ENCODE results near the gene ZEB2. TPM values are rescaled to one million over a fixed set of nuclear protein-coding genes. Genes with fewer than 3 reads are reported as not detected.

ZEB2 gene
- total RNA-seq, 2 donors from 2014 or later: 4.1 to 6.1 TPM

GRCh38 chr2:144358979-144359541 lies 160.9 kb downstream of the ZEB2 start:
- ATAC-seq: peak; percentile 23 to 63
- no peaks in the 10 kb centered on the region for H3K36me3 Mint-ChIP-seq
- DNase-seq (ENCODE audit: low spot score in 2 of 2): no peak
- no peaks in the 10 kb centered on the region for H3K9me3 Mint-ChIP-seq
- peak overlapping the region in 1 of 2 donors; percentile 42 for H3K27ac Mint-ChIP-seq

- peak overlapping the region; percentile 42 to 52 for H3K27ac Mint-ChIP-seq
- peak; percentile 2 to 9 for ATAC-seq
- no peak for DNase-seq (ENCODE audit: low spot score in 2 of 2)
- H3K36me3 Mint-ChIP-seq: no peaks in the 10 kb centered on the region
- H3K9me3 Mint-ChIP-seq: no peaks in the 10 kb centered on the region
Measured at GRCh38 chr2:144358374-144358964, 161.4 kb downstream of the ZEB2 start.

GRCh38 chr2:144357623-144358373 lies 162.1 kb downstream of the ZEB2 start:
- DNase-seq (ENCODE audit: low spot score in 2 of 2) (peak in 1 of 2 donors; percentile 7), ATAC-seq (peak; percentile 88 to 92)
- Mint-ChIP-seq H3K36me3 (no peaks in the 10 kb centered on the region), H3K9me3 (no peaks in the 10 kb centered on the region), H3K27ac (peak overlapping the region; percentile 42 to 52)

- DNase-seq (ENCODE audit: low spot score in 2 of 2) (no peak), ATAC-seq (no peak)
- H3K27ac Mint-ChIP-seq: no peak overlapping the region
- H3K9me3 Mint-ChIP-seq: no peaks in the 10 kb centered on the region
- H3K36me3 Mint-ChIP-seq: no peaks in the 10 kb centered on the region
Measured at GRCh38 chr2:144356402-144356801, 163.5 kb downstream of the ZEB2 start.

- DNase-seq (ENCODE audit: low spot score in 2 of 2) (no peak), ATAC-seq (no peak)
- Mint-ChIP-seq H3K36me3 (no peaks in the 10 kb centered on the region), H3K9me3 (no peaks in the 10 kb centered on the region), H3K27ac (no peak overlapping the region)
Measured at GRCh38 chr2:144354953-144355352, 165.0 kb downstream of the ZEB2 start.

GRCh38 chr2:144351687-144352086 lies 168.2 kb downstream of the ZEB2 start:
- ATAC-seq: no peak
- H3K9me3 Mint-ChIP-seq: no peaks in the 10 kb centered on the region
- no peak for DNase-seq (ENCODE audit: low spot score in 2 of 2)
- no peak overlapping the region for H3K27ac Mint-ChIP-seq
- no peaks in the 10 kb centered on the region for H3K36me3 Mint-ChIP-seq

GRCh38 chr2:144350151-144350802 lies 169.6 kb downstream of the ZEB2 start:
- Mint-ChIP-seq H3K27ac (peak overlapping the region; percentile 11 to 68), H3K9me3 (no peaks in the 10 kb centered on the region), H3K36me3 (no peaks in the 10 kb centered on the region)
- ATAC-seq (peak in 1 of 2 donors; percentile 61), DNase-seq (ENCODE audit: low spot score in 2 of 2) (no peak)

- H3K9me3 Mint-ChIP-seq: no peaks in the 10 kb centered on the region
- no peak for DNase-seq (ENCODE audit: low spot score in 2 of 2)
- no peak overlapping the region for H3K27ac Mint-ChIP-seq
- no peak for ATAC-seq
- no peaks in the 10 kb centered on the region for H3K36me3 Mint-ChIP-seq
Measured at GRCh38 chr2:144349674-144350073, 170.2 kb downstream of the ZEB2 start.

GRCh38 chr2:144348846-144349245 lies 171.1 kb downstream of the ZEB2 start:
- DNase-seq (ENCODE audit: low spot score in 2 of 2) (no peak), ATAC-seq (no peak)
- no peaks in the 10 kb centered on the region for H3K9me3 Mint-ChIP-seq
- H3K27ac Mint-ChIP-seq: no peak overlapping the region
- H3K36me3 Mint-ChIP-seq: no peaks in the 10 kb centered on the region

- no peak for ATAC-seq
- no peaks in the 10 kb centered on the region for H3K9me3 Mint-ChIP-seq
- H3K27ac Mint-ChIP-seq: no peak overlapping the region
- no peak for DNase-seq (ENCODE audit: low spot score in 2 of 2)
- H3K36me3 Mint-ChIP-seq: no peaks in the 10 kb centered on the region
Measured at GRCh38 chr2:144346229-144346628, 173.7 kb downstream of the ZEB2 start.

- Mint-ChIP-seq H3K36me3 (no peaks in the 10 kb centered on the region), H3K27ac (no peak overlapping the region), H3K9me3 (peaks cover 0 to 5% of the 10 kb centered on the region in 2 donors)
- no peak for DNase-seq (ENCODE audit: low spot score in 2 of 2)
- ATAC-seq: peak; percentile 28 to 65
Measured at GRCh38 chr2:144343145-144343544, 176.8 kb downstream of the ZEB2 start.

GRCh38 chr2:144341538-144341937 lies 178.4 kb downstream of the ZEB2 start:
- H3K27ac Mint-ChIP-seq: no peak overlapping the region
- DNase-seq (ENCODE audit: low spot score in 2 of 2) (no peak), ATAC-seq (peak; percentile 85 to 94)
- peaks cover 0 to 11% of the 10 kb centered on the region in 2 donors for H3K9me3 Mint-ChIP-seq
- no peaks in the 10 kb centered on the region for H3K36me3 Mint-ChIP-seq

GRCh38 chr2:144339048-144339447 lies 180.9 kb downstream of the ZEB2 start:
- Mint-ChIP-seq H3K27ac (no peak overlapping the region), H3K9me3 (peaks cover 0 to 14% of the 10 kb centered on the region in 2 donors), H3K36me3 (no peaks in the 10 kb centered on the region)
- DNase-seq (ENCODE audit: low spot score in 2 of 2) (no peak), ATAC-seq (no peak)

- H3K27ac Mint-ChIP-seq: no peak overlapping the region
- peaks cover 8 to 15% of the 10 kb centered on the region in 2 donors for H3K36me3 Mint-ChIP-seq
- no peak for DNase-seq (ENCODE audit: low spot score in 2 of 2)
- peaks cover 0 to 14% of the 10 kb centered on the region in 2 donors for H3K9me3 Mint-ChIP-seq
- no peak for ATAC-seq
Measured at GRCh38 chr2:144334551-144334950, 185.4 kb downstream of the ZEB2 start.

Data from activated naive CD4-positive, alpha-beta T cell treated with anti-CD3 and anti-CD28 coated beads, Interleukin-2, amount 50 U/mL, for 72 hours (primary cell).